NT2/D1 (cell line): ENCODE results near the gene THBS2.

ENCODE experiments used
- SUZ12 ChIP-seq: IDR thresholded peaks from 2 replicates; pipeline ENCODE4 v1.6.1; 2011; ENCODE audit not compliant: insufficient read length, insufficient read depth; ENCODE audit errors: extremely low read depth
- ZNF274 ChIP-seq: IDR thresholded peaks from 2 replicates; pipeline ENCODE4 v1.6.1; 2011; ENCODE audit warnings: mild to moderate bottlenecking, low read depth, low read length

GRCh38 chr6:169201985-169202384 is 51.7 kb downstream of the THBS2 start:
- TF ChIP-seq ZNF274 (no peak), SUZ12 (no peak)
